WTC11 (cell line): ENCODE measurements around the gene LARP4B.

Experiments
- CTCF ChIP-seq: fragments of 200-600 bp; IDR thresholded peaks from 2 replicates; pipeline ENCODE4 v1.8.0; 2022; ENCODE audit warnings: antibody characterized with exemption
- ETV6 ChIP-seq: sonication (generic); formaldehyde crosslinking; IDR thresholded peaks from 2 replicates; pipeline ENCODE4 v1.8.1; 2022; ENCODE audit warnings: mild to moderate bottlenecking, missing genetic modification reagents

GRCh38 chr10:844552-844951 is 87.0 kb downstream of the LARP4B start:
- no peak for TF ChIP-seq CTCF
- TF ChIP-seq ETV6 (CRISPR knock-in tag), result no peak
